B cell (primary cell): ENCODE results near the gene KLHL13. TPM values are rescaled to one million over a fixed set of nuclear protein-coding genes. Genes with fewer than 3 reads are reported as not detected.

Experiments
- ATAC-seq: fragments of 200-7000 bp; cut with Tn5 transposase; one replicate; pipeline ENCODE4 v1.10.0; 2021; ENCODE audit warnings: low read depth, mild to moderate bottlenecking, moderate number of reproducible peaks, moderate library complexity
- CTCF ChIA-PET: fragments of 350-600 bp; sonication (Branson Sonifier 250); formaldehyde crosslinking; loops from one replicate; lab custom pipeline; 2021; ENCODE audit warnings: antibody characterized with exemption, inconsistent platforms; lab: Charles Lee
- POLR2A ChIA-PET: fragments of 350-600 bp; sonication (Branson Sonifier 250); formaldehyde crosslinking; loops from one replicate; lab custom pipeline; 2021; ENCODE audit warnings: antibody characterized with exemption; lab: Charles Lee
- DNase-seq: peaks from one replicate; pipeline ENCODE4 v3.0.0; 2013
- H2AFZ ChIP-seq: 2 replicates; pipeline ENCODE4 v1.6.1; 2012; ENCODE audit warnings: mild to moderate bottlenecking, low read depth, low read length; ENCODE audit not compliant: insufficient read depth, poor library complexity, severe bottlenecking
- H3K27ac ChIP-seq, 2 donors: 1 replicate in 1 of 2; 2 replicates in 1 of 2; pipeline ENCODE4 v1.5.1; 2012 to 2013; ENCODE audit warnings: low read length in 2 of 2, mild to moderate bottlenecking in 2 of 2, moderate library complexity in 1 of 2
- H3K27me3 ChIP-seq, 4 experiments: fragments of 200-600 bp in 1 of 4; sonication (generic) in 1 of 4; replicated peaks in 1 of 4; 1 replicate in 2 of 4; 2 replicates in 2 of 4; pipeline versions ENCODE4 v1.6.1 to v1.7.0; 2013 to 2016; ENCODE audit warnings: low read length in 3 of 4, mild to moderate bottlenecking in 2 of 4, mixed read lengths in 1 of 4, moderate library complexity in 1 of 4; ENCODE audit not compliant: insufficient read depth in 4 of 4, control insufficient read depth in 3 of 4; ENCODE audit errors: control extremely low read depth in 1 of 4
- H3K36me3 ChIP-seq, 2 experiments: replicated peaks in 1 of 2; 1 replicate in 1 of 2; 2 replicates in 1 of 2; pipeline versions ENCODE4 v1.6.1 to v1.7.1; 2013; ENCODE audit warnings: low read length in 1 of 2; ENCODE audit not compliant: insufficient read depth in 2 of 2, control insufficient read depth in 1 of 2; ENCODE audit errors: control extremely low read depth in 1 of 2, extremely low read depth in 1 of 2
- H3K4me1 ChIP-seq, 2 donors: fragments of 200-600 bp in 1 of 2; sonication (generic) in 1 of 2; 1 replicate in 1 of 2; 2 replicates in 1 of 2; pipeline versions ENCODE4 v1.5.1 to v1.6.1; 2013 to 2017; ENCODE audit warnings: low read length in 2 of 2; ENCODE audit not compliant: control insufficient read depth in 2 of 2, insufficient read depth in 2 of 2
- H3K4me2 ChIP-seq: replicated peaks from 2 replicates; pipeline ENCODE3; 2012; ENCODE audit warnings: mild to moderate bottlenecking, low read depth, low read length; ENCODE audit not compliant: poor library complexity, severe bottlenecking
- H3K4me3 ChIP-seq, 5 experiments: fragments of 200-600 bp in 1 of 5; sonication (generic) in 1 of 5; 1 replicate in 3 of 5; 2 replicates in 2 of 5; pipeline versions ENCODE4 v1.5.1 to v1.7.0; 2011 to 2016; ENCODE audit warnings: low read length in 4 of 5, mild to moderate bottlenecking in 4 of 5, low read depth in 2 of 5, control low read depth in 1 of 5, moderate library complexity in 1 of 5; ENCODE audit not compliant: insufficient read depth in 1 of 5; ENCODE audit errors: control extremely low read depth in 1 of 5, extremely low read depth in 1 of 5
- H3K79me2 ChIP-seq: fragments of 200-600 bp; sonication (generic); one replicate; pipeline ENCODE4 v1.6.0; 2016; ENCODE audit warnings: low read length; ENCODE audit not compliant: control insufficient read depth, insufficient read depth
- H3K9ac ChIP-seq: fragments of 200-600 bp; sonication (generic); 2 replicates; pipeline ENCODE4 v1.6.1; 2017; ENCODE audit warnings: mild to moderate bottlenecking, low read length, moderate library complexity
- H3K9me3 ChIP-seq, 3 donors: one replicate each; pipeline versions ENCODE4 v1.6.1 to v1.7.1; 2013; ENCODE audit warnings: low read length in 2 of 3; ENCODE audit not compliant: control insufficient read depth in 2 of 3, insufficient read depth in 1 of 3; ENCODE audit errors: control extremely low read depth in 1 of 3
- H4K20me1 ChIP-seq: 2 replicates; pipeline ENCODE4 v1.6.0; 2012; ENCODE audit warnings: mild to moderate bottlenecking, low read length; ENCODE audit not compliant: insufficient read depth, control insufficient read depth, poor library complexity, severe bottlenecking
- H3K27ac Mint-ChIP-seq: one replicate; pipeline ENCODE4 v1.8.0; 2021; ENCODE audit warnings: mixed read lengths
- H3K27me3 Mint-ChIP-seq: one replicate; pipeline ENCODE4 v1.8.0; 2021; ENCODE audit warnings: mixed read lengths
- H3K4me1 Mint-ChIP-seq: one replicate; pipeline ENCODE4 v1.8.0; 2021; ENCODE audit warnings: mixed read lengths
- H3K4me3 Mint-ChIP-seq: one replicate; pipeline ENCODE4 v1.8.0; 2021; ENCODE audit warnings: mixed read lengths
- H3K9me3 Mint-ChIP-seq: one replicate; pipeline ENCODE4 v1.8.0; 2022; ENCODE audit warnings: mixed read lengths; ENCODE audit not compliant: insufficient read depth
- EZH2 ChIP-seq: IDR thresholded peaks from 2 replicates; pipeline ENCODE4 v1.6.1; 2012; ENCODE audit warnings: borderline replicate concordance, low read depth, mild to moderate bottlenecking, moderate library complexity, low read length; ENCODE audit not compliant: insufficient read depth, poor library complexity, severe bottlenecking
- WGBS: methylation state at CpG from one replicate; pipeline ENCODE4 v1.1.5; 2013; ENCODE audit warnings: missing lambda C conversion rate; ENCODE audit not compliant: insufficient coverage; 5-methylcytosine and 5-hydroxymethylcytosine counted together
- intact Hi-C: fragments of 100-400 bp; cut with micrococcal nuclease; formaldehyde crosslinking; loops from one replicate; pipeline ENCODE4 v1.10.0; 2022
- polyA plus RNA-seq: library from polyadenylated mRNA; depleted of rRNA; stranded (reverse); fragments of >200 nt; gene quantifications from 2 replicates; pipeline ENCODE4 v1.2.3, GENCODE V29; 2012
- total RNA-seq, 2 donors: library from RNA; stranded (reverse); fragments of 120-200 nt in 1 of 2; gene quantifications; 1 replicate in 1 of 2; 2 replicates in 1 of 2; pipeline versions ENCODE4 v1.2.3 to v1.2.4, GENCODE V29; 2013 to 2022
- TF ChIP-seq, protein P1 (sequence below): fragments of 200-600 bp; IDR thresholded peaks from one replicate; pipeline ENCODE4 v1.8.0; 2022; ENCODE audit warnings: antibody characterized with exemption, mild to moderate bottlenecking

KLHL13 gene
- total and polyA plus RNA-seq, 2 donors (not counting 1 experiment from before 2014, with no cell fraction given): 0.04 TPM; not detected in 1

- H2AFZ ChIP-seq: no peak overlapping the region
- Mint-ChIP-seq H3K27ac (no peak overlapping the region), H3K9me3 (no peaks in the 10 kb centered on the region), H3K4me3 (no peak overlapping the region), H3K4me1 (no peaks in the 10 kb centered on the region), H3K27me3 (no peaks in the 10 kb centered on the region)
- TF ChIP-seq, protein P1, sequence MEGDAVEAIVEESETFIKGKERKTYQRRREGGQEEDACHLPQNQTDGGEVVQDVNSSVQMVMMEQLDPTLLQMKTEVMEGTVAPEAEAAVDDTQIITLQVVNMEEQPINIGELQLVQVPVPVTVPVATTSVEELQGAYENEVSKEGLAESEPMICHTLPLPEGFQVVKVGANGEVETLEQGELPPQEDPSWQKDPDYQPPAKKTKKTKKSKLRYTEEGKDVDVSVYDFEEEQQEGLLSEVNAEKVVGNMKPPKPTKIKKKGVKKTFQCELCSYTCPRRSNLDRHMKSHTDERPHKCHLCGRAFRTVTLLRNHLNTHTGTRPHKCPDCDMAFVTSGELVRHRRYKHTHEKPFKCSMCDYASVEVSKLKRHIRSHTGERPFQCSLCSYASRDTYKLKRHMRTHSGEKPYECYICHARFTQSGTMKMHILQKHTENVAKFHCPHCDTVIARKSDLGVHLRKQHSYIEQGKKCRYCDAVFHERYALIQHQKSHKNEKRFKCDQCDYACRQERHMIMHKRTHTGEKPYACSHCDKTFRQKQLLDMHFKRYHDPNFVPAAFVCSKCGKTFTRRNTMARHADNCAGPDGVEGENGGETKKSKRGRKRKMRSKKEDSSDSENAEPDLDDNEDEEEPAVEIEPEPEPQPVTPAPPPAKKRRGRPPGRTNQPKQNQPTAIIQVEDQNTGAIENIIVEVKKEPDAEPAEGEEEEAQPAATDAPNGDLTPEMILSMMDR: no peak
- no peak for TF ChIP-seq EZH2
- no CpG with 5 or more reads among the region's 3 CpGs for WGBS
- intact Hi-C loops: no loop called here
- H3K79me2 ChIP-seq: no peaks in the 10 kb centered on the region
- H3K4me2 ChIP-seq: no peak overlapping the region
- H3K4me3 ChIP-seq: no peak overlapping the region
- no peaks in the 10 kb centered on the region for H3K4me1 ChIP-seq
- no peak overlapping the region for H3K27ac ChIP-seq
- ATAC-seq: no peak
- DNase-seq: no peak
- H4K20me1 ChIP-seq: no peaks in the 10 kb centered on the region
- CTCF ChIA-PET: no interaction called here
- H3K9me3 ChIP-seq: no peaks in the 10 kb centered on the region
- H3K27me3 ChIP-seq: no peaks in the 10 kb centered on the region
- H3K36me3 ChIP-seq: no peaks in the 10 kb centered on the region
- no peak overlapping the region for H3K9ac ChIP-seq
- POLR2A ChIA-PET: no interaction called here
Measured at GRCh38 chrX:117996918-117997480, 119.6 kb downstream of the KLHL13 start.

DNA sequence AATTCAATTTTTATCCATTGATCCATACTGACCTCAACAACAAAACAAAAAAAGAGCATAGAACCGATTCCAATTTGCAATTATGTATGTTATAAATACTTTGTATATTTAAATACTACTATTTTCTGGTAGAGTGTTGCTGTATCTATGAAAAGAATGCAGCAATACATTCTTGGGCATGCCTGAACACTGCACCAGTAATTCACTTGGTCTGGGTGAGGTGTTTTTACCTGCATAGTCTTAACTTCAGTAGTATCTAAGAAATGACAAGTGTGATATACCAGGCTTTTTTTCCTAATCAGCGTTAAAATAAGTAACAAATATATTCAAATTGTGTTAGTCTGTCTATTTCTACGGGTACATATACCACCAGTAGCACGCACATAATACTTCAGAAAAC is 120.2 kb downstream of the KLHL13 start:
- Histone ChIP-seq H3K27ac (no peak overlapping the region), H3K36me3 (no peaks in the 10 kb centered on the region), H3K4me2 (no peak overlapping the region), H4K20me1 (no peaks in the 10 kb centered on the region), H3K27me3 (no peaks in the 10 kb centered on the region), H3K9me3 (no peaks in the 10 kb centered on the region), H3K79me2 (no peaks in the 10 kb centered on the region), H2AFZ (no peak overlapping the region), H3K9ac (no peak overlapping the region), H3K4me1 (no peaks in the 10 kb centered on the region), H3K4me3 (no peak overlapping the region)
- H3K4me3 Mint-ChIP-seq: no peak overlapping the region
- WGBS: no CpG with 5 or more reads among the region's 4 CpGs
- H3K27ac Mint-ChIP-seq: no peak overlapping the region
- ATAC-seq (no peak), DNase-seq (no peak)
- intact Hi-C loops: no loop called here
- POLR2A ChIA-PET: no interaction called here
- no peaks in the 10 kb centered on the region for H3K9me3 Mint-ChIP-seq
- TF ChIP-seq, protein P1: no peak
- TF ChIP-seq EZH2: no peak
- CTCF ChIA-PET: no interaction called here
- no peaks in the 10 kb centered on the region for H3K4me1 Mint-ChIP-seq
- H3K27me3 Mint-ChIP-seq: no peaks in the 10 kb centered on the region
